IMR-90 (cell line): ENCODE data around the gene PATE1. TPM values are rescaled to one million over a fixed set of nuclear protein-coding genes. Genes with fewer than 3 reads are reported as not detected.

ENCODE experiments used
- ATAC-seq: fragments of 200-7000 bp; cut with Tn5 transposase; 2 replicates; pipeline ENCODE4 v1.9.1; 2020; ENCODE audit warnings: low read depth, mild to moderate bottlenecking, moderate library complexity
- BruUV-seq: library from RNA; stranded (reverse); fragments of 400-500 nt; replicated peaks from 2 replicates; lab custom pipeline; 2021; lab: Mats Ljungman, UMichigan
- CTCF ChIA-PET: fragments of 300-600 bp; formaldehyde crosslinking; extraction: SDS; loops from one replicate; lab custom pipeline; 2021; ENCODE audit warnings: antibody characterized with exemption; lab: Yijun Ruan, JAX
- POLR2A ChIA-PET: fragments of 300-600 bp; sonication (Branson Sonifier 250); formaldehyde crosslinking; loops from one replicate; lab custom pipeline; 2022; ENCODE audit warnings: antibody characterized with exemption; ENCODE audit not compliant: unreplicated experiment; lab: Charles Lee
- DNase-seq: peaks from one replicate; pipeline ENCODE4 v3.0.0; 2013
- H2AFZ ChIP-seq: replicated peaks from 2 replicates; pipeline ENCODE3; 2013; ENCODE audit warnings: low read length, mild to moderate bottlenecking; ENCODE audit not compliant: poor library complexity
- H2AK5ac ChIP-seq: 2 replicates; pipeline ENCODE4 v1.6.1; 2013; ENCODE audit warnings: low read depth, low read length, inconsistent platforms
- H2AK9ac ChIP-seq: replicated peaks from 2 replicates; pipeline ENCODE3; 2013; ENCODE audit warnings: mild to moderate bottlenecking, low read depth, low read length, moderate library complexity; ENCODE audit not compliant: poor library complexity
- H2BK120ac ChIP-seq: 2 replicates; pipeline ENCODE4 v1.6.1; 2013; ENCODE audit warnings: low read depth, low read length, inconsistent platforms
- H2BK15ac ChIP-seq: 3 replicates; pipeline ENCODE4 v1.6.1; 2013; ENCODE audit warnings: low read depth, low read length, inconsistent platforms
- H2BK20ac ChIP-seq: 2 replicates; pipeline ENCODE4 v1.6.1; 2013; ENCODE audit warnings: low read depth, mild to moderate bottlenecking, inconsistent platforms, low read length, moderate library complexity
- H2BK5ac ChIP-seq: 2 replicates; pipeline ENCODE4 v1.6.1; 2013; ENCODE audit warnings: mild to moderate bottlenecking, low read depth, low read length, inconsistent platforms; ENCODE audit not compliant: poor library complexity, severe bottlenecking
- H3K14ac ChIP-seq: replicated peaks from 2 replicates; pipeline ENCODE4 v1.6.1; 2013; ENCODE audit warnings: low read depth, low read length, inconsistent platforms
- H3K18ac ChIP-seq: 2 replicates; pipeline ENCODE4 v1.6.1; 2013; ENCODE audit warnings: low read depth, low read length, control low read depth
- H3K23ac ChIP-seq: 2 replicates; pipeline ENCODE4 v1.6.1; 2013; ENCODE audit warnings: low read depth, low read length, inconsistent platforms
- H3K27ac ChIP-seq: 2 replicates; pipeline ENCODE4 v1.5.1; 2013; ENCODE audit warnings: mild to moderate bottlenecking, control low read depth, low read length; ENCODE audit not compliant: insufficient read depth
- H3K27me3 ChIP-seq: 2 replicates; pipeline ENCODE4 v1.6.1; 2013; ENCODE audit warnings: low read length; ENCODE audit not compliant: control insufficient read depth, insufficient read depth
- H3K36me3 ChIP-seq: 2 replicates; pipeline ENCODE4 v1.6.1; 2013; ENCODE audit warnings: low read length, mixed read lengths; ENCODE audit not compliant: control insufficient read depth, insufficient read depth
- H3K4ac ChIP-seq: 2 replicates; pipeline ENCODE4 v1.6.1; 2013; ENCODE audit warnings: low read depth, low read length, inconsistent platforms
- H3K4me1 ChIP-seq: 2 replicates; pipeline ENCODE4 v1.6.1; 2013; ENCODE audit warnings: low read length, mixed read lengths; ENCODE audit not compliant: control insufficient read depth, insufficient read depth
- H3K4me2 ChIP-seq: 2 replicates; pipeline ENCODE4 v1.6.1; 2013; ENCODE audit warnings: low read depth, mild to moderate bottlenecking, control low read depth, low read length, moderate library complexity
- H3K4me3 ChIP-seq: 2 replicates; pipeline ENCODE4 v1.5.1; 2013; ENCODE audit warnings: low read depth, mild to moderate bottlenecking, control low read depth, low read length, moderate library complexity; ENCODE audit not compliant: insufficient read depth
- H3K56ac ChIP-seq: 2 replicates; pipeline ENCODE4 v1.6.1; 2013; ENCODE audit warnings: low read length, inconsistent platforms; ENCODE audit not compliant: insufficient read depth; ENCODE audit errors: extremely low read depth
- H3K79me1 ChIP-seq, 2 experiments: 2 replicates each; pipeline ENCODE4 v1.6.1; 2013; ENCODE audit warnings: low read length in 2 of 2, inconsistent platforms in 1 of 2, low read depth in 1 of 2
- H3K9ac ChIP-seq: 2 replicates; pipeline ENCODE4 v1.6.1; 2013; ENCODE audit warnings: low read depth, low read length, control low read depth
- H3K9me1 ChIP-seq: 2 replicates; pipeline ENCODE4 v1.6.1; 2013; ENCODE audit warnings: low read length, inconsistent platforms; ENCODE audit not compliant: insufficient read depth
- H3K9me3 ChIP-seq: 2 replicates; pipeline ENCODE4 v1.6.1; 2013; ENCODE audit warnings: low read length; ENCODE audit not compliant: control insufficient read depth, insufficient read depth
- H4K20me1 ChIP-seq: 2 replicates; pipeline ENCODE4 v1.6.1; 2013; ENCODE audit warnings: low read length, inconsistent platforms; ENCODE audit not compliant: insufficient read depth
- H4K5ac ChIP-seq: 2 replicates; pipeline ENCODE4 v1.6.1; 2013; ENCODE audit warnings: mild to moderate bottlenecking, low read depth, low read length, control low read depth
- H4K8ac ChIP-seq, 2 experiments: 2 replicates each; pipeline ENCODE4 v1.6.1; 2013; ENCODE audit warnings: low read depth in 2 of 2, low read length in 2 of 2, control low read depth in 1 of 2, inconsistent platforms in 1 of 2
- H4K91ac ChIP-seq: 2 replicates; pipeline ENCODE4 v1.6.1; 2013; ENCODE audit warnings: low read depth, low read length, inconsistent platforms; ENCODE audit not compliant: insufficient read depth
- BHLHE40 ChIP-seq: fragments of 150-350 bp; IDR thresholded peaks from 2 replicates; pipeline ENCODE4 v1.6.1; 2016; ENCODE audit warnings: mild to moderate bottlenecking, low read depth, low read length
- CEBPB ChIP-seq: IDR thresholded peaks from 2 replicates; pipeline ENCODE4 v1.6.1; 2012; ENCODE audit warnings: low read depth, low read length, improper control_type of control experiment
- CHD1 ChIP-seq: IDR thresholded peaks from 2 replicates; pipeline ENCODE4 v1.6.1; 2012; ENCODE audit warnings: low read depth, low read length, improper control_type of control experiment
- CTCF ChIP-seq: conservative IDR thresholded peaks from 2 replicates; pipeline ENCODE4 v1.5.1; 2012; ENCODE audit warnings: mild to moderate bottlenecking, low read depth, low read length, improper control_type of control experiment
- ELK1 ChIP-seq: fragments of 150-350 bp; IDR thresholded peaks from 2 replicates; pipeline ENCODE4 v1.6.1; 2016; ENCODE audit warnings: low read depth, mild to moderate bottlenecking, low read length, moderate library complexity, borderline replicate concordance
- FOS ChIP-seq: fragments of 150-350 bp; IDR thresholded peaks from 2 replicates; pipeline ENCODE4 v1.6.1; 2016; ENCODE audit warnings: low read depth, low read length
- MAFK ChIP-seq: IDR thresholded peaks from 2 replicates; pipeline ENCODE4 v1.6.1; 2012; ENCODE audit warnings: low read depth, low read length, improper control_type of control experiment
- MAZ ChIP-seq: IDR thresholded peaks from 2 replicates; pipeline ENCODE4 v1.6.1; 2012; ENCODE audit warnings: low read depth, mild to moderate bottlenecking, low read length, improper control_type of control experiment, moderate library complexity, borderline replicate concordance
- MXI1 ChIP-seq: IDR thresholded peaks from 2 replicates; pipeline ENCODE4 v1.6.1; 2012; ENCODE audit warnings: low read depth, mild to moderate bottlenecking, low read length, moderate library complexity, borderline replicate concordance
- NFE2L2 ChIP-seq: fragments of 150-350 bp; IDR thresholded peaks from 2 replicates; pipeline ENCODE4 v1.6.1; 2016; ENCODE audit warnings: low read depth, mild to moderate bottlenecking, low read length
- POLR2A ChIP-seq: IDR thresholded peaks from 2 replicates; pipeline ENCODE4 v1.6.1; 2012; ENCODE audit warnings: mild to moderate bottlenecking, low read depth, low read length
- RAD21 ChIP-seq: IDR thresholded peaks from 2 replicates; pipeline ENCODE4 v1.6.1; 2012; ENCODE audit warnings: low read length, improper control_type of control experiment
- RCOR1 ChIP-seq: IDR thresholded peaks from 2 replicates; pipeline ENCODE4 v1.6.1; 2012; ENCODE audit warnings: mild to moderate bottlenecking, low read length, improper control_type of control experiment; ENCODE audit not compliant: insufficient replicate concordance
- RFX5 ChIP-seq: IDR thresholded peaks from 2 replicates; pipeline ENCODE4 v1.8.0; 2012; ENCODE audit warnings: low read depth, mild to moderate bottlenecking, low read length, moderate library complexity
- SMC3 ChIP-seq: fragments of 150-350 bp; IDR thresholded peaks from 2 replicates; pipeline ENCODE4 v1.6.1; 2016; ENCODE audit warnings: low read depth, mild to moderate bottlenecking, antibody characterized with exemption, low read length, moderate library complexity
- USF2 ChIP-seq: fragments of 150-350 bp; IDR thresholded peaks from 2 replicates; pipeline ENCODE4 v1.6.1; 2017; ENCODE audit warnings: mild to moderate bottlenecking, antibody characterized with exemption, low read length, low read depth
- WGBS, 2 experiments: methylation state at CpG; one replicate each; pipeline versions ENCODE4 v1.1.5 to v1.1.7; 2013; ENCODE audit warnings: missing lambda C conversion rate in 2 of 2; ENCODE audit not compliant: insufficient read length in 1 of 2; ENCODE audit errors: extremely low coverage in 2 of 2; 5-methylcytosine and 5-hydroxymethylcytosine counted together
- dilution Hi-C: fragments of 300-500 bp; cut with HindIII; formaldehyde crosslinking; loops from one replicate; pipeline ENCODE4 v1.14.3; 2018; ENCODE audit warnings: low sequenced_read_pairs; ENCODE audit not compliant: unreplicated experiment
- in situ Hi-C: fragments of 300-500 bp; cut with MboI; formaldehyde crosslinking; loops from 3 replicates; pipeline ENCODE4 v1.14.3; 2019; ENCODE audit warnings: low sequenced_read_pairs, inconsistent platforms, mixed read lengths
- intact Hi-C: fragments of 100-400 bp; cut with micrococcal nuclease; formaldehyde crosslinking; loops from 2 replicates; pipeline ENCODE4 v1.10.0; 2022
- polyA plus RNA-seq, 3 experiments: library from polyadenylated mRNA; depleted of rRNA; stranded (reverse); fragments of >200 nt; gene quantifications; 2 replicates each; pipeline ENCODE4 v1.2.3, GENCODE V29; 2012; ENCODE audit warnings: low replicate concordance in 1 of 3
- total RNA-seq: library from RNA; depleted of rRNA; stranded (reverse); fragments of >200 nt; gene quantifications from 2 replicates; pipeline ENCODE4 v1.2.3, GENCODE V29; 2012

The PATE1 gene
- total and polyA plus RNA-seq, 2 of the 4 experiments (the other 2 are of a cell fraction), result not detected

GRCh38 chr11:125784678-125785077, 38.6 kb downstream of the PATE1 start:
- Histone ChIP-seq H4K20me1 (no peaks in the 10 kb centered on the region), H2BK120ac (no peak overlapping the region), H3K36me3 (no peaks in the 10 kb centered on the region), H2BK5ac (no peak overlapping the region), H2BK20ac (no peak overlapping the region), H2AFZ (no peak overlapping the region), H3K56ac (no peak overlapping the region), H4K5ac (no peak overlapping the region), H2AK9ac (no peak overlapping the region), H3K4me2 (no peak overlapping the region), H3K23ac (no peak overlapping the region), H3K4me1 (no peaks in the 10 kb centered on the region), H3K9me3 (no peaks in the 10 kb centered on the region), H2BK15ac (no peak overlapping the region), H3K9me1 (no peaks in the 10 kb centered on the region), H3K4ac (no peak overlapping the region), H3K9ac (no peak overlapping the region), H3K18ac (no peak overlapping the region), H4K91ac (no peak overlapping the region), H3K27me3 (no peaks in the 10 kb centered on the region), H3K79me1 (no peaks in the 10 kb centered on the region), H2AK5ac (no peak overlapping the region), H4K8ac (no peak overlapping the region), H3K14ac (no peak overlapping the region), H3K27ac (no peak overlapping the region), H3K4me3 (no peak overlapping the region)
- WGBS, 2 experiments, result no CpG with 5 or more reads among the region's 2 CpGs
- ChIA-PET POLR2A (no interaction called here), CTCF (interaction anchor here (0.7 kb wide), 1 partner anchor 172 kb away, joined by 3 read pairs; no protein-coding TSS in a partner anchor)
- dilution Hi-C loops (no loop called here), intact Hi-C loops (no loop called here), in situ Hi-C loops (no loop called here)
- no TSS peak for BruUV-seq
- TF ChIP-seq RCOR1 (no peak), CTCF (no peak), FOS (no peak), BHLHE40 (no peak), RFX5 (no peak), SMC3 (no peak), CEBPB (no peak), ELK1 (no peak), MAZ (no peak), RAD21 (no peak), POLR2A (no peak), MAFK (no peak), CHD1 (no peak), NFE2L2 (no peak), MXI1 (no peak), USF2 (no peak)
- ATAC-seq (no peak), DNase-seq (no peak)
